Loucy (cell line): ENCODE results near the gene GMCL2.

Source experiments
- H2AFZ ChIP-seq: fragments of 200-600 bp; sonication (generic); 2 replicates; pipeline ENCODE4 v1.6.0; 2016; ENCODE audit warnings: antibody characterized with exemption, mild to moderate bottlenecking, low read length, moderate library complexity
- H3F3A ChIP-seq: fragments of 200-600 bp; 2 replicates; pipeline ENCODE4 v1.6.0; 2016; ENCODE audit warnings: antibody characterized with exemption, low read depth, mild to moderate bottlenecking
- H3K27me3 ChIP-seq: fragments of 200-600 bp; sonication (generic); 2 replicates; pipeline ENCODE4 v1.6.1; 2014; ENCODE audit warnings: low read length, mild to moderate bottlenecking; ENCODE audit not compliant: insufficient read depth, poor library complexity, severe bottlenecking
- H3K36me3 ChIP-seq: fragments of 200-600 bp; sonication (generic); 2 replicates; pipeline ENCODE4 v1.6.1; 2016; ENCODE audit warnings: low read length; ENCODE audit not compliant: insufficient read depth
- H3K4me1 ChIP-seq: fragments of 200-600 bp; sonication (generic); 2 replicates; pipeline ENCODE4 v1.5.1; 2014; ENCODE audit warnings: low read length, mild to moderate bottlenecking; ENCODE audit not compliant: insufficient read depth, poor library complexity, severe bottlenecking
- H3K4me2 ChIP-seq: fragments of 200-600 bp; sonication (generic); 2 replicates; pipeline ENCODE4 v1.6.0; 2014; ENCODE audit warnings: antibody characterized with exemption, low read length, low read depth, mild to moderate bottlenecking; ENCODE audit not compliant: poor library complexity, severe bottlenecking
- H3K4me3 ChIP-seq: fragments of 200-600 bp; sonication (generic); 2 replicates; pipeline ENCODE4 v1.5.1; 2014; ENCODE audit warnings: low read length, mild to moderate bottlenecking, mixed read lengths; ENCODE audit not compliant: poor library complexity, severe bottlenecking
- H3K79me2 ChIP-seq: fragments of 200-600 bp; sonication (generic); 2 replicates; pipeline ENCODE4 v1.6.1; 2014; ENCODE audit warnings: low read length; ENCODE audit not compliant: insufficient read depth
- H3K9ac ChIP-seq: fragments of 200-600 bp; sonication (generic); 2 replicates; pipeline ENCODE4 v1.6.0; 2014; ENCODE audit warnings: mild to moderate bottlenecking, low read depth, low read length, moderate library complexity; ENCODE audit not compliant: poor library complexity, severe bottlenecking
- H3K9me2 ChIP-seq: fragments of 200-600 bp; sonication (generic); replicated peaks from 2 replicates; pipeline ENCODE4 v1.6.1; 2016; ENCODE audit warnings: low read depth, low read length, mixed read lengths
- H3K9me3 ChIP-seq: fragments of 200-600 bp; sonication (generic); 2 replicates; pipeline ENCODE4 v1.6.1; 2014; ENCODE audit warnings: mild to moderate bottlenecking, antibody characterized with exemption, low read length, low read depth; ENCODE audit not compliant: insufficient read depth
- H4K20me1 ChIP-seq: fragments of 200-600 bp; sonication (generic); 2 replicates; pipeline ENCODE4 v1.6.0; 2014; ENCODE audit warnings: antibody characterized with exemption, low read length, mild to moderate bottlenecking; ENCODE audit not compliant: insufficient read depth, poor library complexity, severe bottlenecking
- EZH2phosphoT487 ChIP-seq: fragments of 200-600 bp; IDR thresholded peaks from 2 replicates; pipeline ENCODE4 v1.6.1; 2018; ENCODE audit warnings: antibody characterized with exemption, mild to moderate bottlenecking, moderate library complexity, borderline replicate concordance
- TF ChIP-seq, protein P1 (sequence below): fragments of 200-600 bp; sonication (generic); conservative IDR thresholded peaks from 2 replicates; pipeline ENCODE4 v1.5.1; 2014; ENCODE audit warnings: mild to moderate bottlenecking, antibody characterized with exemption, low read length

The GMCL2 gene

DNA sequence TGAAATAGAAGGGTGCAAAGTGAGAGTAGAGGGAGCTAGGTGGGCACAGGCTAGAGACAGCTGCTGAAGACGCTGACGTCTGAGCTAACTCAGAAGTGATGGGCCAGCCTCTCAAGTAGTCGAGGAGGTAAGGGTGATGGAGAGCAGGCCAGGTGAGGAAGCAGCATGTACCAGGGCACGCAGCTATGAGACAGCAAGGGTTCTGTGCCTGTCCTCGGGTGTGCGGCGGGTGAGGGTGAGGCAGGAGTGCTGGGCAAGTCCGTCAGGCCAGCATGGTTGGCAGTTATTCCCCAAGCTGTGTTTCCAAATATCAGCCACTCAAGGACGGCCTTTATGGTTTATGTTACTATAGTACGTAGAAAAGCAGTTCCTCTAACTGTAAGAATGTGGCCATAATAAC, 50.2 kb downstream of the GMCL2 start:
- H3K4me1 ChIP-seq: no peaks in the 10 kb centered on the region
- H4K20me1 ChIP-seq: no peaks in the 10 kb centered on the region
- no peak overlapping the region for H3K4me2 ChIP-seq
- no peak overlapping the region for H2AFZ ChIP-seq
- no peaks in the 10 kb centered on the region for H3K36me3 ChIP-seq
- H3K9ac ChIP-seq: no peak overlapping the region
- TF ChIP-seq EZH2phosphoT487: no peak
- TF ChIP-seq, protein P1, sequence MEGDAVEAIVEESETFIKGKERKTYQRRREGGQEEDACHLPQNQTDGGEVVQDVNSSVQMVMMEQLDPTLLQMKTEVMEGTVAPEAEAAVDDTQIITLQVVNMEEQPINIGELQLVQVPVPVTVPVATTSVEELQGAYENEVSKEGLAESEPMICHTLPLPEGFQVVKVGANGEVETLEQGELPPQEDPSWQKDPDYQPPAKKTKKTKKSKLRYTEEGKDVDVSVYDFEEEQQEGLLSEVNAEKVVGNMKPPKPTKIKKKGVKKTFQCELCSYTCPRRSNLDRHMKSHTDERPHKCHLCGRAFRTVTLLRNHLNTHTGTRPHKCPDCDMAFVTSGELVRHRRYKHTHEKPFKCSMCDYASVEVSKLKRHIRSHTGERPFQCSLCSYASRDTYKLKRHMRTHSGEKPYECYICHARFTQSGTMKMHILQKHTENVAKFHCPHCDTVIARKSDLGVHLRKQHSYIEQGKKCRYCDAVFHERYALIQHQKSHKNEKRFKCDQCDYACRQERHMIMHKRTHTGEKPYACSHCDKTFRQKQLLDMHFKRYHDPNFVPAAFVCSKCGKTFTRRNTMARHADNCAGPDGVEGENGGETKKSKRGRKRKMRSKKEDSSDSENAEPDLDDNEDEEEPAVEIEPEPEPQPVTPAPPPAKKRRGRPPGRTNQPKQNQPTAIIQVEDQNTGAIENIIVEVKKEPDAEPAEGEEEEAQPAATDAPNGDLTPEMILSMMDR: no peak
- H3K9me2 ChIP-seq: no peaks in the 10 kb centered on the region
- no peak overlapping the region for H3K4me3 ChIP-seq
- no peaks in the 10 kb centered on the region for H3K27me3 ChIP-seq
- no peaks in the 10 kb centered on the region for H3F3A ChIP-seq
- peaks cover under 1% of the 10 kb centered on the region; the same call in 1 of the 2 replicates for H3K79me2 ChIP-seq
- no peaks in the 10 kb centered on the region for H3K9me3 ChIP-seq
